Cardiac fibroblast (primary cell): ENCODE measurements around the gene CAMSAP1.

ENCODE experiments used
- DNase-seq, 2 donors: peaks; one replicate each; pipeline versions ENCODE4 v3.0.0 to v3.0.0-alpha.2; 2010; ENCODE audit warnings: low read depth in 2 of 2
- H3K4me3 ChIP-seq, 2 donors: replicated peaks in 1 of 2; 1 replicate in 1 of 2; 2 replicates in 1 of 2; pipeline ENCODE4 v1.5.1; 2011; ENCODE audit warnings: low read depth in 2 of 2, low read length in 2 of 2, mild to moderate bottlenecking in 2 of 2, moderate library complexity in 1 of 2
- CTCF ChIP-seq: IDR thresholded peaks from one replicate; pipeline ENCODE4 v1.5.1; 2011; ENCODE audit warnings: low read depth, mild to moderate bottlenecking, low read length, inconsistent platforms

Gene CAMSAP1

GRCh38 chr9:135821116-135821515, 86.2 kb downstream of the CAMSAP1 start:
- TF ChIP-seq CTCF = no peak
- DNase-seq = no peak
- H3K4me3 ChIP-seq = no peak overlapping the region

GRCh38 chr9:135820661-135821060, 86.7 kb downstream of the CAMSAP1 start:
- no peak for DNase-seq
- no peak overlapping the region for H3K4me3 ChIP-seq
- no peak for TF ChIP-seq CTCF

GRCh38 chr9:135819905-135820304, 87.4 kb downstream of the CAMSAP1 start:
- TF ChIP-seq CTCF = peak; percentile 3
- DNase-seq = no peak

GRCh38 chr9:135818718-135819475, 88.4 kb downstream of the CAMSAP1 start:
- DNase-seq = no peak
- no peak for TF ChIP-seq CTCF
- no peak overlapping the region for H3K4me3 ChIP-seq

More at GRCh38 chr9:135819905-135820304, 87.4 kb downstream of the CAMSAP1 start:
- H3K4me3 ChIP-seq = no peak overlapping the region

DNA sequence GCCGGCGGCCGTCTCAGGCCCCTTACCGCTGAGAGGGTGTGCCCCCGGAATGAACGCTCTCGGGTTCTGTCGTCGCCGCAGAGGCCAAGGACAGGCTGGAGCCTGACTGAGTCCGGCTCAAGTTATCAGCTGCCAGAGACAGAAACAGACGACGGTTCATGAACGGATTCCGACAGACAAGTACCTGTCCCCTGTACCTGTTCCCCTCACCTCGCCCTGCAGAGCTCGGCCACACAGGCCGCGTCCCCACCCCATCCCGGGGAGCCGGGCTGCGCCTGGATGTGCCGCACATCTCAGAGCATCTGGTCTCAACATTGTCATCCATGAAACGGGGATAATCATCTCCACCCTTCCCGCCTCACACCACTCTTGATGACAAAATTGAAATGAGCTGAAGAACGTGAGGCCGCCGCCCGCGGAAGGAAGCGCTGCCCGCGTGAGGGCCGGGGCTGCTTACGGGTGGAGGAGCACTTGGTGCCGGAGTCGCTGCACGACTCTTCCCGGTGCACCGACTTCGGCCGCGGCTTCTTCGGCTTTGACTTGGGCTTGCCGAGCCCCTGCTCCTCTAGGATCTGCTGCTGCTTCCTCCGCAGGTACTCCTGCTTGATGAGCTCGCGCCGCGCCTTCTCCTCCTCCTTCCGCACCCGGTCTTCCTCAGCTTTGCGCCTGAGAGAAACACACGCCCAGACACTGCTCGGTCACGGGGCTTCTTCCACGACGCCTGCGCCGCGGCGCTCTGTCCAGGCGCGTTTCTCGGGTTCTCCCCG, 89.2 kb downstream of the CAMSAP1 start:
- TF ChIP-seq CTCF = no peak
- no peak for DNase-seq
- H3K4me3 ChIP-seq = no peak overlapping the region

- no peak overlapping the region for H3K4me3 ChIP-seq
- no peak for TF ChIP-seq CTCF
- DNase-seq = no peak
Observed at GRCh38 chr9:135816651-135816970, 90.7 kb downstream of the CAMSAP1 start.
